K562 (cell line): Measurements from ENCODE around the gene EPN2. TPM values are rescaled to one million over a fixed set of nuclear protein-coding genes. Genes with fewer than 3 reads are reported as not detected.

Experiments used
- ATAC-seq: fragments of 200-7000 bp; cut with Tn5 transposase; 3 replicates; pipeline ENCODE4 v1.9.1; 2020; ENCODE audit warnings: moderate library complexity
- BruUV-seq: library from RNA; stranded (reverse); fragments of 400-500 nt; replicated peaks from 2 replicates; lab custom pipeline; 2021; lab: Mats Ljungman, UMichigan
- CTCF ChIA-PET: fragments of 300-600 bp; formaldehyde crosslinking; extraction: SDS; loops from one replicate; lab custom pipeline; 2021; ENCODE audit warnings: low intra/inter-chr PET ratio; lab: Yijun Ruan, JAX
- POLR2A ChIA-PET: fragments of 300-600, 350-650 bp; sonication (Branson Sonifier 250); formaldehyde crosslinking; extraction: SDS; loops from one replicate; lab custom pipeline; 2021; ENCODE audit warnings: antibody characterized with exemption, inconsistent platforms; lab: Yijun Ruan, JAX
- DNase-seq, 4 experiments: peaks; one replicate each; pipeline versions ENCODE4 v3.0.0 to v3.0.0-alpha.2; 2011 to 2018; ENCODE audit warnings: low spot score in 3 of 4, mixed read lengths in 3 of 4; ENCODE audit errors: extremely low read depth in 1 of 4
- FAIRE-seq: peaks from 2 replicates; lab custom pipeline; 2011; peaks lifted over from hg19 to GRCh38; lab: Jason Lieb, UNC
- H2AFZ ChIP-seq: 2 replicates; pipeline ENCODE4 v1.6.0; 2011; ENCODE audit warnings: low read depth, low read length, control low read depth, inconsistent platforms
- H3K27ac ChIP-seq: fragments of 200-600 bp; 3 replicates; pipeline ENCODE4 v1.8.0; 2011; ENCODE audit warnings: low read depth, mild to moderate bottlenecking, control low read depth, inconsistent platforms, low read length, moderate library complexity, mixed read lengths; ENCODE audit errors: extremely low read depth
- H3K27me3 ChIP-seq, 2 experiments: fragments of 300-600 bp in 1 of 2; 2 replicates in 1 of 2; 3 replicates in 1 of 2; pipeline versions ENCODE4 v1.6.0 to v1.8.0; 2011; ENCODE audit warnings: inconsistent platforms in 2 of 2, low read length in 2 of 2, mild to moderate bottlenecking in 1 of 2, mixed read lengths in 1 of 2, moderate library complexity in 1 of 2; ENCODE audit not compliant: control insufficient read depth in 2 of 2, insufficient read depth in 2 of 2
- H3K36me3 ChIP-seq: fragments of 300-600 bp; 3 replicates; pipeline ENCODE4 v1.8.0; 2011; ENCODE audit warnings: mild to moderate bottlenecking, low read length, inconsistent platforms; ENCODE audit not compliant: control insufficient read depth, insufficient read depth
- H3K4me1 ChIP-seq, 2 experiments: fragments of 200-600 bp in 1 of 2; replicated peaks in 1 of 2; 2 replicates in 1 of 2; 3 replicates in 1 of 2; pipeline versions ENCODE4 v1.5.1 to v1.8.0; 2011; ENCODE audit warnings: inconsistent platforms in 2 of 2, low read length in 2 of 2, mild to moderate bottlenecking in 1 of 2, mixed read lengths in 1 of 2, moderate library complexity in 1 of 2; ENCODE audit not compliant: control insufficient read depth in 2 of 2, insufficient read depth in 2 of 2
- H3K4me2 ChIP-seq: 2 replicates; pipeline ENCODE4 v1.6.1; 2011; ENCODE audit warnings: low read length, control low read depth, inconsistent platforms, mixed read lengths; ENCODE audit not compliant: insufficient read depth
- H3K4me3 ChIP-seq: fragments of 200-600 bp; sonication (generic), shearing (Covaris generic); 2 replicates; pipeline ENCODE4 v1.5.1; 2016; ENCODE audit warnings: control low read depth, inconsistent platforms
- H3K79me2 ChIP-seq: fragments of 200-600 bp; 3 replicates; pipeline ENCODE4 v1.8.0; 2011; ENCODE audit warnings: low read length, inconsistent platforms; ENCODE audit not compliant: control insufficient read depth, insufficient read depth
- H3K9ac ChIP-seq, 2 experiments: 2 replicates each; pipeline versions ENCODE4 v1.6.0 to v1.6.1; 2011; ENCODE audit warnings: low read depth in 2 of 2, low read length in 2 of 2, control low read depth in 1 of 2, inconsistent platforms in 1 of 2, mild to moderate bottlenecking in 1 of 2, mixed read lengths in 1 of 2; ENCODE audit not compliant: insufficient read depth in 1 of 2
- H3K9me1 ChIP-seq: one replicate; pipeline ENCODE4 v1.6.0; 2011; ENCODE audit warnings: inconsistent platforms, mild to moderate bottlenecking, low read length, moderate library complexity; ENCODE audit not compliant: control insufficient read depth, insufficient read depth
- H3K9me3 ChIP-seq: replicated peaks from 2 replicates; pipeline ENCODE4 v1.5.1; 2011; ENCODE audit warnings: low read depth, low read length, inconsistent platforms; ENCODE audit not compliant: control insufficient read depth, insufficient read depth
- H4K20me1 ChIP-seq: replicated peaks from 2 replicates; pipeline ENCODE4 v1.6.1; 2011; ENCODE audit warnings: low read length, inconsistent platforms, mixed read lengths; ENCODE audit not compliant: control insufficient read depth, insufficient read depth
- ATF7 ChIP-seq: fragments of 450-650 bp; IDR thresholded peaks from 2 replicates; pipeline ENCODE4 v1.7.1; 2014; ENCODE audit warnings: mild to moderate bottlenecking, moderate library complexity
- CTCFL ChIP-seq: IDR thresholded peaks from 2 replicates; pipeline ENCODE4 v1.6.1; 2011; ENCODE audit warnings: borderline replicate concordance, low read depth, mild to moderate bottlenecking, moderate library complexity, low read length; ENCODE audit not compliant: insufficient read depth, poor library complexity, severe bottlenecking
- HOMEZ ChIP-seq: fragments of 250-450 bp; sonication (Bioruptor Pico); IDR thresholded peaks from 2 replicates; pipeline ENCODE4 v1.4.0; 2020; ENCODE audit warnings: mild to moderate bottlenecking, moderate library complexity
- MECOM ChIP-seq: fragments of 250-450 bp; sonication (Bioruptor Pico); IDR thresholded peaks from 2 replicates; pipeline ENCODE4 v1.8.0; 2022; ENCODE audit warnings: inconsistent platforms
- POLR3G ChIP-seq: IDR thresholded peaks from 2 replicates; pipeline ENCODE4 v1.6.1; 2011; ENCODE audit not compliant: insufficient read length, insufficient replicate concordance; ENCODE audit errors: extremely low read depth
- TAF1 ChIP-seq: IDR thresholded peaks from 2 replicates; pipeline ENCODE4 v1.6.1; 2011; ENCODE audit warnings: mild to moderate bottlenecking, low read length, moderate library complexity; ENCODE audit not compliant: insufficient read depth, control insufficient read depth, severe bottlenecking; ENCODE audit errors: extremely low read depth
- TFAM ChIP-seq: fragments of 250-450 bp; sonication (Bioruptor Pico); conservative IDR thresholded peaks from 2 replicates; pipeline ENCODE4 v1.5.0; 2021; ENCODE audit warnings: mild to moderate bottlenecking, moderate library complexity
- ZNF143 ChIP-seq: sonication (generic); formaldehyde crosslinking; IDR thresholded peaks from 2 replicates; pipeline ENCODE4 v1.9.0; 2022; ENCODE audit warnings: mild to moderate bottlenecking, missing genetic modification reagents
- ZNF197 ChIP-seq: fragments of 200-800 bp; sonication (Bioruptor generic); IDR thresholded peaks from 2 replicates; pipeline ENCODE4 v1.6.1; 2016; ENCODE audit warnings: low read depth, missing genetic modification characterization, missing compliant biosample characterization
- WGBS: fragments of 100-300 bp; shearing (Covaris generic); methylation state at CpG from one replicate; pipeline ENCODE4 v1.1.6; 2016; ENCODE audit warnings: low coverage, mixed read lengths; ENCODE audit not compliant: insufficient coverage; ENCODE audit errors: missing lambda C conversion rate; 5-methylcytosine and 5-hydroxymethylcytosine counted together
- in situ Hi-C: fragments of 300-500 bp; cut with MboI; formaldehyde crosslinking; loops from 4 replicates; pipeline ENCODE4 v1.15.0; 2018; ENCODE audit warnings: inconsistent platforms, mixed read lengths
- intact Hi-C: fragments of 100-400 bp; cut with micrococcal nuclease; formaldehyde crosslinking; loops from 2 replicates; pipeline ENCODE4 v1.14.2; 2022
- polyA plus RNA-seq, 8 experiments: library from polyadenylated mRNA; depleted of rRNA in 4 of 8; stranded (reverse) in 5 of 8; unstranded in 3 of 8; fragments of >200 nt; fragmentation: Nextera tagmentation in 2 of 8; fragmentation: Illumina TruSeq in 1 of 8; extraction: Ambion mirVana in 2 of 8; extraction: Trizol in 1 of 8; gene quantifications; 2 replicates each; pipeline versions ENCODE4 v1.2.1 to v1.2.3, GENCODE V29; 2011 to 2014; ENCODE audit warnings: inconsistent platforms in 1 of 8, missing spikeins in 1 of 8
- total RNA-seq, 7 experiments: library from RNA; depleted of rRNA in 6 of 7; stranded (reverse); fragments of >200 nt in 6 of 7; fragmentation: Illumina TruSeq in 2 of 7; extraction: Trizol in 2 of 7; gene quantifications; 2 replicates each; pipeline versions ENCODE4 v1.2.1 to v1.2.3, GENCODE V29; 2011 to 2021; ENCODE audit warnings: low replicate concordance in 1 of 7
- TF ChIP-seq, protein P1 (sequence below): sonication (generic); IDR thresholded peaks from 2 replicates; pipeline ENCODE4 v1.6.1; 2016

The EPN2 gene
- total and polyA plus RNA-seq, 9 of the 15 experiments (the other 6 are each of a cell fraction or from before 2014, with no cell fraction given) = 1.0 to 12.9 (median 8.9) TPM

- TF ChIP-seq CTCFL = no peak
- no peak for TF ChIP-seq TAF1
Measured at GRCh38 chr17:19301973-19302372, 64.8 kb downstream of the EPN2 start (continued).

- FAIRE-seq (no peak), DNase-seq (no peak), ATAC-seq (no peak)
- ChIA-PET POLR2A (interaction anchor here (0.5 kb wide), 1 partner anchor 20 kb away, joined by 7 read pairs; no protein-coding TSS in a partner anchor), CTCF (no interaction called here)
- in situ Hi-C loops = no loop called here
- H3K27me3 ChIP-seq = no peaks in the 10 kb centered on the region
- 80% methylated on average over 6 of the region's 9 CpGs for WGBS
- no peak overlapping the region for H3K4me2 ChIP-seq
- H4K20me1 ChIP-seq = no peaks in the 10 kb centered on the region
- peaks cover 7% of the 10 kb centered on the region for H3K9me1 ChIP-seq
- H3K79me2 ChIP-seq = peaks cover 7% of the 10 kb centered on the region; the same call in 1 of the 3 replicates
- H3K9ac ChIP-seq = 0 out of 4 replicates have a peak overlapping the region, but pooled peaks of 1 of the 2 experiments have one; percentile 27
- H3K4me3 ChIP-seq = no peak overlapping the region
- H2AFZ ChIP-seq = no peak overlapping the region
- peak overlapping the region; percentile 85; the same call in 2 of the 3 replicates for H3K27ac ChIP-seq
- no peaks in the 10 kb centered on the region for H3K36me3 ChIP-seq
- intact Hi-C loops = no loop called here
- BruUV-seq = no TSS peak
- peaks cover 26 to 34% of the 10 kb centered on the region in 2 experiments for H3K4me1 ChIP-seq
- no peaks in the 10 kb centered on the region for H3K9me3 ChIP-seq
- TF ChIP-seq POLR3G (no peak), ZNF197 (CRISPR knock-in tag) (no peak), ZNF143 (CRISPR knock-in tag) (no peak), TFAM (CRISPR knock-in tag) (no peak), HOMEZ (CRISPR knock-in tag) (no peak), MECOM (CRISPR knock-in tag) (no peak), ATF7 (no peak)
- TF ChIP-seq, protein P1, sequence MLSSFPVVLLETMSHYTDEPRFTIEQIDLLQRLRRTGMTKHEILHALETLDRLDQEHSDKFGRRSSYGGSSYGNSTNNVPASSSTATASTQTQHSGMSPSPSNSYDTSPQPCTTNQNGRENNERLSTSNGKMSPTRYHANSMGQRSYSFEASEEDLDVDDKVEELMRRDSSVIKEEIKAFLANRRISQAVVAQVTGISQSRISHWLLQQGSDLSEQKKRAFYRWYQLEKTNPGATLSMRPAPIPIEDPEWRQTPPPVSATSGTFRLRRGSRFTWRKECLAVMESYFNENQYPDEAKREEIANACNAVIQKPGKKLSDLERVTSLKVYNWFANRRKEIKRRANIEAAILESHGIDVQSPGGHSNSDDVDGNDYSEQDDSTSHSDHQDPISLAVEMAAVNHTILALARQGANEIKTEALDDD = no peak
Measured at GRCh38 chr17:19302791-19303331, 65.7 kb downstream of the EPN2 start.
